GF-D8 (cell line): ENCODE data around the gene USF1.
"Not testable (repeated sequence)": the region's sequence is repeated elsewhere in the genome, so short reads cannot be mapped to it uniquely, and the experiment has no call there.

ENCODE experiments used
- DNase-seq: peaks from one replicate; lab custom pipeline; 2025; lab: John Stamatoyannopoulos, UW

Gene USF1

GRCh38 chr1:161047436-161048420, 2.0 kb upstream of the USF1 start:
- no peak for DNase-seq

DNA sequence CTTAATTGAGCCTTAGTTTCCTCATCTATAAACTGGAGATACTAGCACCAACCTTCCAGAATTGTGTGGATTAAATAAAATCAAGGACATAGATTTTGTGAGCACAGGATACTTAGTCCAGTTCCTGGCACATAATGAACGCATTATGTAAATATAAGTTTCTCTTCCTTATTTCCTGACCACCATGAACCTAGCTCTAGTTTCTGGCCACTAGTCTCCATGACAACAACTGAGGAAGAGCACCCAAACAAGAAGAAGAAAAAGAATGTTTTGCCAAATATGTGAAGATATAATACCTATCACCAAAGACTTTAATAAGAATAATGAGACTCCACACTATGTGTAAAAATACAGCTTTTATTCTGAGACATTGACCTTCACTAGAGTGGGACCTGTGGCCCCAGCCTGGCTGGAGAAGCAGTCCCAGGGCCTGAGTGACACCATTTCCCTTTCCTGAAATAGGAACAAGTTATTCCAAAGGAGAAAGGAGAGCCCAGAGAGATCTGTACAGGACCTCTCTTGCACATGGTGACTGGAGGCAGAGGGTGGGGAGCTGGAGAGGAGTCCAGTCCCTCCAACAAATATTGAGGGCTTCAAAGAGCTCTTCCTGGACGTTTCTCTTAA, 940 bp upstream of the USF1 start:
- peak; percentile 22 for DNase-seq

DNA sequence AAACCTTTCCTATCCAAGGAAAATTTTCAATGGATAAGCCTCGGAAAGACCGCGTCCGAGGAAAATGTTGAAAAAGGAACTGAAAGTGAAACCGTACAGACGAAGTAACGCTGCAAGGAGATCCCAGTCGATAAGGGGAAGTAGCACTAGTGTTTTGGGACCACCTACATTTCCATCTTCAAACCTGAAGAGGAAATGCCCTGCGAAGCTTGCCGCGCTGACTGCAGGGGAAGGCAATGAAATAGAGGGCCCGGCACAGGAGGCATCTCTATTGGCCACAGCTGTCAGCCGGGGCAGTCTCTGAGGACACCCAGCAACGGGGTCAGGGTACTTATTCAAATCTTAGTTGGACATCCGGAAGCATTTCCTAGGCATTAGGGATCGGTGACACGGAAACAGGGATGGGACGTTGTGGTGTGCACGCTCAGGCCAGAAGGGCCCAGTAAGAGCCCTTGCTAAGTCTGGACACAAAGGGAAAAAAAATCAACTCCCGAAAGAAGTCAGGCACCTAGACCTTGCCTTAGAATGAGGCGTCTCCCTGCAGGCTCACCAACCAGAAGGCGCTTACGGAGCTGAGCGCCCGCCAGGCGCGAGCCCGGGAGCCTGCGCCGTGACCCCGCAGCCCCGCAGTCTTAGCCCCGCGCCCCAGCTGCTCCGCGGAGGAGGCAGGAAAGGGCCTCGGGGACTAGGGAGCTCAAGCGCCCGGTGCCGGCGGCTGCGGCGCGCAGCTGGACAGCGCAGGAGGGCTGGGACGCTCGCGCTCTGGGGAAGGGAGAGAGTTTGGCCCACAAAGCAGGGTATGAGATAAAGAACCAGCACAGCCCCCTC, 655 bp downstream of the USF1 start:
- DNase-seq = peak; percentile 77

- no peak for DNase-seq
These were observed 1.3 kb downstream of the USF1 start for GRCh38 chr1:161044535-161044907.

DNA sequence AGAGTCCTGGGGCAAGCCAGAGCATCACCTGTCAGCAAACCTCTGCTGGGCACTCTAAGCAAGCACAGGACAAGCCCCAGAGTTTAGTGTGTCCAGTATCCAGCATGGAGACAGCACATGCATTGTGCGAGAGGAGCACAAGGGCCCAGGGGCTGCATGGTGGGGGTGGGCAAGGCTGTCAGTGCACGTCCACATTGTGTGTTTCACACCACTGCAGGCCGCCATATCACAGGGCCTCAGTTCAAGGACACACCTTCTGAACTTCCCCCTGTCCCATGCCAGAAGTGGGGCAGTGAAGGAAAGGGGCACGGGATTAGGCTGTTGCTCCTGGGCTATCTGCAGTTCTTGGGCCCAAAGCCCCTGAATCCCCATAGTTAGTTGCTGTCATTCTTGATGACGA, 6.2 kb downstream of the USF1 start:
- DNase-seq = no peak

- no peak for DNase-seq
These were observed 6.6 kb downstream of the USF1 start for GRCh38 chr1:161039154-161039545.

DNA sequence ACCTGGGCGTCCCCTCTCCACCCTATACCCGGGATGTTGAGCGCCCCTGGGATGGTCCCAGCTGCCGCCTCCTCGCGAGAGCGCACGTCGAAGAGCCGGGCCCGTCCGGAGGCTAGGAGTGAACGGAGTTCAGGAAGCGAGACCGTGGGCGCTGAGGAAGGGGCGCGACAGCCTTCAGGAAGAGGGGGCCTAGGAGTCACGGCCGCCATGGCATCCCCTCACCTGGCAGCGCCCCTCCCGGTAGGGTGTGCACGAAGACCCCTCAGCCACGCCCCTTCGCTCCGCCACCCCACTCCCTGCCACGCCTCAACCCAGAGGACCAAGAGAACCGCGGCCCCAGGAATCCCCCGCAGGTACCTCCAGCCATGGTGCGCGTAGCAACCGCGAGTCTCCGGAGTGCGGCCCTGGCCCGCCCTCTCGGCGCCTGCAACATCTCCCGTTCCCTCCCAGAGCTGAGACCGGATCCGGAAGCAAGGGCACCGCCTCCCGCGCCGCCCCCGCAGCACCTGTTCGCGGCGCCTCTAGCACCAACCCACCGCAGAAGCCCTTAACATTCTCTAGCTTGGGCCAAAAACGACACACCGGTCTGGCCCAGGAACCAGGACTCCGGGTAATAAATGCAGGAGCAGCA, 7.1 kb downstream of the USF1 start, which contains the start of gene TSTD1:
Gene TSTD1, minus strand, starts transcription at position 442 of the 631 bp plus-strand sequence. Its CDS starts 75 bp downstream, at position 367.
- no peak for DNase-seq

DNA sequence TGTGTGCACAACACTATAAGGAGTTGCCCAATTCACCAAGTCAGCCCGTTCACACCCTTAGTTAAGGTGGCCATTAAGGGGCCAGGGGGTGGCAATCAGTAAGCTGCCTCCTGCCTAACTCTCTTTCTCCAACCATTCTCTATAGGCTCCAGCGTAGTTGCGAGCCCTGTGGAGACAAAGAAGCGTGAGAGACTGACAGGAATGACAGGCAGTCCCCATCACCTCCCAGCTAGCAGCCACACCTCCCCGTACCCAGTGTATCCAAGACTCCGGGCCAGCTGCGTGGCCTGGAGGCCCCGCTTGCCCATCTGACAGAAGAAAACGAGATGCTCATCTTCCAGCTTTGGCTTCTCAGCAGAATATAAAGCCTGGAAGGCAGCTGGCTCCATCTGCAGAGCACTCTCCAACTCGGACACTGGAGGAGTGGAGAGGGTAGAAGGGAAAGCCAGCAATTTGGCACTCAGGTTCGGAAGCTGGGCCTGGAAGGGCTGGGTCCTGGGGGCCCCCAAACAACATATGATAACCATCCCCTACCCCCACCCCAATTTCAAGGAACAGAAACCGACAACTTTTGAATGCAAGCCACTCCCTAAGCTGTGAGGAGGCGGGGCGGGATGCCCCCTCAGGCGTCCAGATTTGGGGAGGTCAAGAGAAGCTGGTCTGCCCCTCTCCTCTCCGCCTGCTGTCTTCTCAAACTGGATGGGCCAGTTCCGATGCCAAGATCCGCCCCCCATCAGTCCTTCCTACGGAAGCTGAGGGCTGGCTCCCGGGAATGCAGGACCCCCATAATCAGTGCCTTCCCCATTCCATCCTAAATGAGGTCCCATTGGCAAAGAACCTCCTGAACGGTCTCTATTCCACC, 7.9 kb downstream of the USF1 start:
- DNase-seq = no peak

DNA sequence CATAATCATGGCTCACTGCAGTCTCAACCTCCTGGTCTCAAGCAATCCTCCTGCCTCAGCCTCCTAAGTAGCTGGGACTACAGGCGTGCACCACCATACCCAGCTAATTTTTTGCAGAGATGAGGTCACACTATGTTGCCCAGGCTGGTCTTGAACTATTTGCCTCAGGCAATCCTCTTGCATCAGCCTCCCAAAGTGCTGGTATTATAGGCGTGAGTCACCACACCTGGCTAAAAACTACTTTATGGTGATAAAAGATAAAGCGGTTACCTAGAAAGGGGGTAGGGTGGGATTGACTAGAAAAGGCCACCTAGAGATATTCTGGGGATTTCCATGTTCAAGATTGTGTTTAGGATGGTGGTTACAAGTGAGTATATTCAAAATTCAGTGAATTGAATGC, 12.0 kb downstream of the USF1 start:
- DNase-seq = no peak

DNA sequence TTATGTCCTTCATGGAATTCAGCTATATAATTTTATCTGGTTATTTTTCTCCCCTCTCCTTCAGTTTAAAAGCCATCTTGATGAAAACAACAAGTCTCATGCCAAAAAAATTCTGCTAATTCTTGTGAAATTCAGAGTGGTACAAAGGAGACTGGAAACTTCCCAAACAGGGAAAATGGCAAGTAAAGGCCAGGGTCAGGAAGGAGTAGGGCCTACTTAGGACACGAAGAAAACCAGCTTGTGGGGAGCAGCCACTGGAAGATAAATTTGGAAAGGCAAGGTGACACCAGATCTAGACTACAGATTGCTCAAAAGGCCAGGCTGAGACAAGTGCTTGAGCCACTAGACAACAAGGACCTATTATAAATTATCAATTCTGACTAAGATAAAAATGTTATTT, 13.4 kb downstream of the USF1 start:
- DNase-seq = no peak

DNA sequence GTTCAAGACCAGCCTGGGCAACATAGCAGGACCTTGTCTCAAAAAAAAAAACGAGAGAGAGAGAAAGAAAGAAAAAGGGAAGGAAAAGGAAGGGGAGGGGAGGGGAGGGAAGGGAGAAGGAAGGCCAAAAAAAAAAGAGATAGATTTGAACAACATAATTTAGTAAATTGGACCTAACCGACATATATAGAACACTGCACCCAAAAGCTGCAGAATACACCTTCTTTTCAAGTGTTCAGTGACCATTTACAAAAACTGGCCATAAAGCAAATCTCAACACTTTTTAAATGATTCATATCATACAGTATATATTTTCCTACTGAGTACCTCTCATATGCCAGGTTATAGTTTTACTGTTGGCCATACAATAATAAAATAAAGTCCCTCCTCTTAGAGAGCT, 13.9 kb downstream of the USF1 start:
- DNase-seq = no peak

- DNase-seq = not testable (repeated sequence)
These were observed 16.3 kb downstream of the USF1 start for GRCh38 chr1:161029466-161029865.

DNA sequence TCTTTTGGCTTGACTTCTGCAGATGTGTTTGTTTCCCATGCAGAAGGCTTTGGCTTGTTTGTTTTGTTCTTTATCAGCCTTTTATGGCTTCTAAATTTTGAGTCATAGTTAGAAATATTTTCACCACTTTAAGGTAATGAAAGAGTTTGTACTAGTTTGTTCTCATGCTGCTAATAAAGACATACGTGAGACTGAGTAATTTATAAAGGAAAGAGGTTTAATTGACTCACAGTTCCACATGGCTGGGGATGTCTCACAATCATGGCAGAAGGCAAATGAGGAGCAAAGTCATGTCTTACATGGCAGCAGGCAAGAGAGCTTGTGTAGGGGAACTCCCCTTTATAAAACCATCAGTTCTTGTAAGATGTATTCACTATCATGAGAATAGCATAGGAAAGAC, 18.8 kb downstream of the USF1 start:
- not testable (repeated sequence) for DNase-seq

DNA sequence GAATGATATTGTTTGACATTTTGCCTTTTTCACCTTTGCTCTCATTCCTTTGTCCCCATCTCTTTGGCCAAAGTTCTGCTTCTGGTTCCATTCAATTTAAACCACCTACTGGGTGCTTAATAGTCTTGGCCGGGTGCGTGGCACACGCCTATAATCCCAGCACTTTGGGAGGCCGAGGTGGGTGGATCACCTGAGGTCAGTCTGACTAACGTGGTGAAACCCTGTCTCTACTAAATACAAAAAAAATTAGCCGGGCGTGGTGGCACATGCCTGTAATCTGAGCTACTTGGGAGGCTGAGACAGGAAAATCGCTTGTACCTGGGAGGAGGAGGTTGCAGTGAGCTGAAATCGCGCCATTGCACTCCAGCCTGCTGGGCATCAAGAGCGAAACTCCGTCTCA, 23.3 kb downstream of the USF1 start:
- DNase-seq = not testable (repeated sequence)

GRCh38 chr1:161021970-161022353, 23.8 kb downstream of the USF1 start:
- DNase-seq = no peak

DNA sequence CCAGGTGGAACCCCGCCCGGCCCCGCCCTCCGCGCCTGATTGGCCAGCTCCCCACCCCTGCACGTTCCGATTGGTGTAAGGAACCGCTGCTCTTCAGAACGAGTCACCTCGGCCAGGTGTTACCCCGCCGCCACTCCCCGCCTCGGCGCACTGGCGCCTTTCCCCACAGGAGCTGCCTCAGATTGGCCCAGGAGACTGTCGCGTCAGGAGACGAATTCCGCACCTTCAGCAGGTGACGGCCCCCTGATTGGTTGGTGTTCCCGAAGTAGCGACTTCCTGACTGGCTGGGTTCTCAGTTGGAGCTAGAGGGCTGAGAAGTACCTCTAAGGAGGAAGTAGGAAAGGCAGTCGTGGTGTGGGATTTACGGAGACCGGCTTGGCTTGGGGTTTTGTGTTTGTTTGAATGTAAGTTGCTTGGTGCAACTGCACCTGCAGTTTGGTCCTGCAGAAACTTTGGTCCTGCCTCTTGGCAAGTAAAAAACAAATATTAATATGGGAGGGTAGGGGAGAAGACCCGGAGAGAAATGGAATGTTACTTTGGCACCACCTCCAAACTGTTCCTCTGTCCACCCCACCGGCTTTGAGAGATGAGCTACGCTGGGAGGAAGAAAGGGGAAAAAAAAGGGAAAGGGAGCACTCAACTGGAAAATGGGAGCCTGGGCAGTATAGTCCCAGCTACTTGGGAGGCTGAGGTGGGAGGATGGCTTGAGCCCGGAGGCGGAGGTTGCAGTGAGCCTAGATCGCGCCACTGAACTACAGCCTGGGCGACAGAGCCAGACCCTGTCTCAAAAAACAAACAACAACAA, 24.4 kb downstream of the USF1 start:
- DNase-seq = peak; percentile 80

DNA sequence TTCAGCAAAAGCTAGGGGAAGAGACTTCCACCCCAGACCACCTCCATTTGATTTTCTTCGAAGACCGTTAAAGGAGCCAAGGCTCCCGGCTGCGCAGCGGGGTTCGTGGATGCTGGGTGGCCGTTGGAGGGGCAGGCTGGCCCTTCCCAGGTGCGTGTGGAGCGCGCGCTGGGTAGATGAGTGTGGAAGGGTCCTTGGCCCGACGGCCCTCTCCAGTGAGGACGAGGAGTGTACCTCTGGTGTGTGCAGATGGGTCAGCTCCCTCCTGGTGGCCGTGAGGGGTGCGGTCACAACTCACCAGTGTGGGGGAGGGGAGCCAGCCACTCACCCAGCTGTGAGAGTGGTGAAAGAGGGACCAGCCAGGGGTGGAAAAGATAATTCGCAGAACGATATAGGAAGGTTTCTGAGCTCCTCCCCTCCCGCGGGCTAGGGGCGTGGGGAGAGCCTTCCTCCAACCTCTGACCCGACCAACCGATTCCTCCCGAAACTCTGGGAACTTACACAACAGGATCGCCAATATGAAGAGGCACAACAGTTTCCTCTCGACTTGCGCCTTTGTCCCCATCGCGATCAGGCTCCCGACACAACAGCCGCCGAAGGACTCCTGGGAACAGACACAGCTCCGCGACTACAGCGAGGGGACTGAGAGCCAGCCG, 25.1 kb downstream of the USF1 start, which contains the start of gene F11R:
Gene F11R, minus strand, starts transcription at position 644 of the 656 bp plus-strand sequence. Its CDS starts 79 bp downstream, at position 565.
- DNase-seq = peak; percentile 81

DNA sequence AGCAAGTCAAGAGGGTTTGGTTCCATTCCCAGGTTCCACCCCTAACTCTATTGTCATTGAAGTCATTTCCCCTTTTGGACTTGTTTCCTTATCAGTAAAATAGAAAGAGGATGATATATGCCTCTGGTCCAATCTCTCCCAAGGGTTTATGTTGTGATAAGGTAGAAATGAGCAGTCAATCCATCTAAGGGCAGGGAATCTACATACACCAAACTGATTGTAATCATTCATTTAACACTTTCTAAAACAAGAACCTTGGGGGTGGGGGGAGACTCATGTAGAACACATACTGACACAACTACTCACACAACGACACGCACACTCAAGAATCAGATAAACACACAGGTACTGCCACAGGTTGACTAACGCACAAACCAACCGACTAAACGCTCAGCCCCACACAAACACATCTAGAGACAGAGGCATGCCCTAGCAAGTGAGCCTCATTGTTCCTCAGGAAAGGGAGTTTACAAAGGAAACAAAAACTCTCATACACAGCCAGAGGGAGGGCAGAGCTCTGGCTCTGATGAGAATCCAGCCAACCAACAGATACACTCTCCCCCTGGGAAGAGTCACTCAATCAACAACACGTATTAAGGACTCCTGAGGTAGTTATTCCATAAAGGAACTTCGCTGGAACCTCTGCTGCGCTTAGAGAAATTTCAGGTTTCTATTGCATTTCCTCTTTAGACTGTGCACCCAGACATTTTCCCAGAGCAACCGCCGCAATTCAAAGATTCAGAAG, 25.9 kb downstream of the USF1 start:
- DNase-seq = no peak
